Neural cell (in vitro differentiated cells): ENCODE measurements around the gene LIPK.

Experiments used
- EP300 ChIP-seq: fragments of 450-650 bp; conservative IDR thresholded peaks from 2 replicates; pipeline ENCODE4 v1.6.1; 2014; ENCODE audit warnings: antibody characterized with exemption, mild to moderate bottlenecking, moderate library complexity; ENCODE audit not compliant: poor library complexity, severe bottlenecking
- EZH2 ChIP-seq: fragments of 200-600, 300-800 bp; shearing (Covaris generic), sonication (generic); IDR thresholded peaks from 2 replicates; pipeline ENCODE4 v1.6.1; 2014; ENCODE audit warnings: antibody characterized with exemption, low read length, borderline replicate concordance, mild to moderate bottlenecking; ENCODE audit not compliant: insufficient read depth, poor library complexity, severe bottlenecking
- POLR2AphosphoS5 ChIP-seq: IDR thresholded peaks from 2 replicates; pipeline ENCODE4 v1.6.1; 2012
- RAD21 ChIP-seq: fragments of 450-650 bp; conservative IDR thresholded peaks from 2 replicates; pipeline ENCODE4 v1.6.1; 2014; ENCODE audit warnings: antibody characterized with exemption, mild to moderate bottlenecking, moderate library complexity
- SMC3 ChIP-seq: fragments of 450-650 bp; conservative IDR thresholded peaks from 2 replicates; pipeline ENCODE4 v1.6.1; 2014; ENCODE audit warnings: antibody characterized with exemption, mild to moderate bottlenecking, moderate library complexity; ENCODE audit not compliant: poor library complexity
- TAF1 ChIP-seq: IDR thresholded peaks from 2 replicates; pipeline ENCODE4 v1.6.1; 2012; ENCODE audit warnings: low read depth
- TF ChIP-seq, protein P1 (sequence below): fragments of 450-650 bp; IDR thresholded peaks from 2 replicates; pipeline ENCODE4 v1.5.1; 2014; ENCODE audit warnings: antibody characterized with exemption, mild to moderate bottlenecking, moderate library complexity; ENCODE audit not compliant: poor library complexity, severe bottlenecking

DNA sequence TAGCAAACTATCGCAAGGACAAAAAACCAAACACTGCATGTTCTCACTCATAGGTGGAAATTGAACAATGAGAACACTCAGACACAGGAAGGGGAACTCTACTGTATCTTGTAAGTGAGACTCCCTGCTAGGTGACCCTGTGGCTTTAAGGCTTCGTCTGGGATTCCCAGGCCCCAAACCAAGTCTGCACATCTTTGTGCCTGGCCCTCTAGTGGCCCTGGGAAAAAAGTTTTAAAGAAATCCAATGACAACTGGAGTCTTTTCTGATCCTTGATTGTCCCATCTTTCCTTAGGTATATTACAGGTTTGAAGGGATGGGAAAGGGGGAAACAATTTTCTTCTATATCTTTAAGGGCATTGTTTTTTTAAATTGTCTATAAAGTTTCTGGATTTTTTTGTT is 85.9 kb downstream of the LIPK start:
- TF ChIP-seq, protein P1, sequence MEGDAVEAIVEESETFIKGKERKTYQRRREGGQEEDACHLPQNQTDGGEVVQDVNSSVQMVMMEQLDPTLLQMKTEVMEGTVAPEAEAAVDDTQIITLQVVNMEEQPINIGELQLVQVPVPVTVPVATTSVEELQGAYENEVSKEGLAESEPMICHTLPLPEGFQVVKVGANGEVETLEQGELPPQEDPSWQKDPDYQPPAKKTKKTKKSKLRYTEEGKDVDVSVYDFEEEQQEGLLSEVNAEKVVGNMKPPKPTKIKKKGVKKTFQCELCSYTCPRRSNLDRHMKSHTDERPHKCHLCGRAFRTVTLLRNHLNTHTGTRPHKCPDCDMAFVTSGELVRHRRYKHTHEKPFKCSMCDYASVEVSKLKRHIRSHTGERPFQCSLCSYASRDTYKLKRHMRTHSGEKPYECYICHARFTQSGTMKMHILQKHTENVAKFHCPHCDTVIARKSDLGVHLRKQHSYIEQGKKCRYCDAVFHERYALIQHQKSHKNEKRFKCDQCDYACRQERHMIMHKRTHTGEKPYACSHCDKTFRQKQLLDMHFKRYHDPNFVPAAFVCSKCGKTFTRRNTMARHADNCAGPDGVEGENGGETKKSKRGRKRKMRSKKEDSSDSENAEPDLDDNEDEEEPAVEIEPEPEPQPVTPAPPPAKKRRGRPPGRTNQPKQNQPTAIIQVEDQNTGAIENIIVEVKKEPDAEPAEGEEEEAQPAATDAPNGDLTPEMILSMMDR, result no peak
- TF ChIP-seq EZH2 (no peak), POLR2AphosphoS5 (no peak), EP300 (no peak), TAF1 (no peak), RAD21 (no peak), SMC3 (no peak)
